C4-2B (cell line): Measurements from ENCODE around the gene PPP2R2B.

ENCODE experiments used
- H3K27ac ChIP-seq: fragments of 450-650 bp; 2 replicates; pipeline ENCODE4 v1.5.1; 2017
- ZFX ChIP-seq: fragments of 450-650 bp; IDR thresholded peaks from 2 replicates; pipeline ENCODE4 v1.6.1; 2017
- TF ChIP-seq, protein P1 (sequence below): fragments of 450-650 bp; conservative IDR thresholded peaks from 2 replicates; pipeline ENCODE4 v1.5.1; 2017; ENCODE audit warnings: mild to moderate bottlenecking

PPP2R2B gene

DNA sequence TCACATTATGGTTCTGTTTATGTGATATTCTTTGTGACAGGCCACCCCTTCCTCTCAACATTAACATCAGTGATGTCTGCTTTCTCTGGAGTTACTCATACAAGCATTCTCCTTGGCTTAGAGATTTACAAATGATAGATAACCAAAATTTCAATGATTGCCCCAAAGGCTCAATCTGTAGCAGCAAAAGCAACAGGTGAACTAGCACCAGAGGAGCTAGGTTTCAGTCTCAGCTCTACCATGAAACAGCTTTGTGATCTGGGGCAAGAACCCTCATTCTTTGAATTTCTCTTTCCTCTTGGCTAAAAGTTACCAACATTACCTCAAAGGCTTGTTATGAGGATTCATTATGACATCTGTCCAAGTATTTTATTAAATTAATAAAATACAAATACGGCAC is 120.5 kb downstream of the PPP2R2B start:
- no peak for TF ChIP-seq ZFX
- TF ChIP-seq, protein P1, sequence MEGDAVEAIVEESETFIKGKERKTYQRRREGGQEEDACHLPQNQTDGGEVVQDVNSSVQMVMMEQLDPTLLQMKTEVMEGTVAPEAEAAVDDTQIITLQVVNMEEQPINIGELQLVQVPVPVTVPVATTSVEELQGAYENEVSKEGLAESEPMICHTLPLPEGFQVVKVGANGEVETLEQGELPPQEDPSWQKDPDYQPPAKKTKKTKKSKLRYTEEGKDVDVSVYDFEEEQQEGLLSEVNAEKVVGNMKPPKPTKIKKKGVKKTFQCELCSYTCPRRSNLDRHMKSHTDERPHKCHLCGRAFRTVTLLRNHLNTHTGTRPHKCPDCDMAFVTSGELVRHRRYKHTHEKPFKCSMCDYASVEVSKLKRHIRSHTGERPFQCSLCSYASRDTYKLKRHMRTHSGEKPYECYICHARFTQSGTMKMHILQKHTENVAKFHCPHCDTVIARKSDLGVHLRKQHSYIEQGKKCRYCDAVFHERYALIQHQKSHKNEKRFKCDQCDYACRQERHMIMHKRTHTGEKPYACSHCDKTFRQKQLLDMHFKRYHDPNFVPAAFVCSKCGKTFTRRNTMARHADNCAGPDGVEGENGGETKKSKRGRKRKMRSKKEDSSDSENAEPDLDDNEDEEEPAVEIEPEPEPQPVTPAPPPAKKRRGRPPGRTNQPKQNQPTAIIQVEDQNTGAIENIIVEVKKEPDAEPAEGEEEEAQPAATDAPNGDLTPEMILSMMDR, result no peak
- no peak overlapping the region for H3K27ac ChIP-seq

DNA sequence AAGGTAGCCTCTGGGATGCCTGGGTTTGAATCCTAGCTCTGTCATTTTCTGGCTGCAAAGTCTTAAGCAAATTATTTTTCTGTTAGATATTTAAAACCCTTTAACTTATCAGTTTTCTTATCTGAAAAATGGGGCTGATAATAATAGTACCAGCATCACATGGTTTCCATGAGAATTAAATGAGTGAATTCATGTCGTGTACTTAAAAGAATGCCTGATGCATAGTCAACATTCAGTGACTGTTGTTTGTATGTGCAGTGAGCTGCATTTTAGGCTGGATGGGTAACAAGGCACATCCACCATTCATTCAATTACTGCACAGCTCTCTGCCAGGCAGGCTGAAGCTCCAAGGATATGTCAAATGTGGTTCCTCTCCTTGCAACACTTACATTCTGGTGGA is 122.0 kb downstream of the PPP2R2B start:
- no peak for TF ChIP-seq ZFX
- TF ChIP-seq, protein P1, result no peak
- no peak overlapping the region for H3K27ac ChIP-seq

DNA sequence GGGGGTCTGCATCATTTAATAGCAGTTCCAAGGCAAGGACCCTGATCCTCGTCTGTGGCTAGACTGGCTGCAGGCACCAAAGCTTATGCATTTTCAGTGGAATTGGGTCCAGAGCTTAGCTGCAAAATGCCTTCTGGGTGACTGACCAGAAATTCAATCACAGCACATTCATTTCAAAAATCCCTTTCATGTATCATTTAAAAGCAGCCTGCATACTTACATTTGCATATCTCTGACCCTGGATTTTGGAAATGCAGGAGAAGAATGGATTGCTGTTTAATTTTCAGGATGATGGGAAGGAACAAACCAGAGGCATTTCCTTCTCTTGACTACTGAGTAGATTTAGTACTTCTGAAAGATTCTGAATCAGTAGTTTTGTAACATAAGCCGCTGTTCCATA is 122.8 kb downstream of the PPP2R2B start:
- no peak overlapping the region for H3K27ac ChIP-seq
- TF ChIP-seq, protein P1, result no peak
- no peak for TF ChIP-seq ZFX

DNA sequence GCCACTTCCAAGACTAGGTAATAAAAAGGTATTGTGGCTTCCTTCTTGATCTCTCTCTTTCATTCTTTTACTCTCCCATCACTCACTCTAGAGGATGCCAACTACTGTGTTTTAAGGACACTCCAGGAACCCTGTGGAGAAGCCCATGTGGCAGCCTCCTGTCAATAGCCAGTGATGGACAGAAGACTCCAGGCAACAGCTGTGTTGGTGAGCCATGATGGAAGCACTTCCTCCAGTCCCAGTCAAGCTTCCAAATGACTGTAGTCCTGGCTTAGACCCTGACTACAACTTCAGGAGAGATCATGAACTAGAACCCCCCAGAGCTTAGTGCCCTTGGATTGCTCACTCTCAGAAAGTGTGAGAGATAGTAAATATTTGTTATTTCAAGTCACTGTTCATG is 123.9 kb downstream of the PPP2R2B start:
- no peak overlapping the region for H3K27ac ChIP-seq
- TF ChIP-seq, protein P1, result no peak
- no peak for TF ChIP-seq ZFX

DNA sequence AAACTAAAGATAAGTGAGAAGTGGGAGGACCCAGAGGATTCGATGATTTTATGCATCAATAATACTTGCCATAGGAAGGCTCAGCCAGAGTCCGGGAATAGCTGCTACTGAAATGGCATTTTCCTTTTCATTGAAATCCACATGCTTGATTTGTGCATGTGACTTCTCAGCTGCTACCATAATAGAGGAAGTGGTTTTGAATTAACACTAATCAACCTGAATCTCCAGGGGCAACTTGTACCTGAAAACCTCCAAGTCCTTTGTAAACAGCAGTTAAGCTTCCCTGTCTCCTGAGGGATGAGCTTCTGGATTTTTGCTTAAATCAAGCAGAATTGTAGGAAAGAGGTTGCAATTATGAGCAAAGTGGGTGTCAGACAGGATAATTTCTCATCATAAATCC is 124.9 kb downstream of the PPP2R2B start:
- TF ChIP-seq, protein P1, result no peak
- no peak for TF ChIP-seq ZFX

DNA sequence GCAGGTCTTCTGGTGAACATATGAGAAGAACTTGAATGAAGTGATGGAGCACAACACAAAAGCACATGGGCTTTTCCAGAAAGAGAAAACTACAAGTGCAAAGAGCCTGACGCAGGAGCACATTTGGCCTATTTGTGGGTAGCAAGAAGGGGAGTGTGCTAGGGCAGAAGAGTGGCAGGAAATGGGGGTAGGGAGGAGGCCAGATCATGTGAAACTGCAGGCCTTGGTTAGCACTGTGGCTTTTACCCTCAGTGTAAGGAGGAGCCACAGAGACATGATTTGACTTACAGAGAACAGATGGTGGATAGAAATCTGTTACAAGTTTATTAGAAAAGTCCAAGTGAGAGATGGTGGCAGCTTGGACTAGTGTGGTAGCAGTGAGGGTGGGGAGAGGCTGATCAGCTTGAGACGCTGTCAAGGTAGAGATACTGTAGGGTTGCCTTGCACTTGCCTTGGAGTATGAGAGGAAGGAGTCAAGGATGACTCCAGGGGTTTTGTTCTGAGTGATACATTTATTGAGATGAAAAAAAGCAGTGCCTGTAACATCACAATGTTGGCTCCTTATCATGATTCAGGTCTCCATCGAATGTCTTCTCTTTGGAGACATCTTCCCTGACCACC is 126.7 kb downstream of the PPP2R2B start:
- no peak overlapping the region for H3K27ac ChIP-seq
- TF ChIP-seq, protein P1, result no peak
- TF ChIP-seq ZFX, result no peak

More for the DNA sequence above, 124.9 kb downstream of the PPP2R2B start:
- H3K27ac ChIP-seq, result no peak overlapping the region

DNA sequence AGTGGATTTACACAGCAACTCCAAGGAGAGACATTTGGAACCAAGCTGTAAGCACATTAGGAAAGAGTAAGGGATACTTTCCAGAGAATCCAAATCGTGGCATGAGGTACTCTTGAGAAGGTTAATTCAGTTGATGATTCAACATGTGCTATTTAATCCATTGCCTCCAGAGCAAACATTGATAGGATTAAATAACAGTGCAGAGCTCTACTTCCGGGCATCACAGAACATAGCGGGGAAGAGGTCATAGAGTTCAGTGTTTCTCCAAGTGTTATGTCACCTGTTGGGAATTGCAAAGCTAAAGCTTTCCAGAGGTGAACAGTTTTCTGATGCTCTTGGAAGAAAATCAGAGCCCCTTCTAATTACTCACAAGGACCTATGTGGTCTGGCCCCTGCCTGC is 127.5 kb downstream of the PPP2R2B start:
- TF ChIP-seq, protein P1, result no peak
- TF ChIP-seq ZFX, result no peak
- no peak overlapping the region for H3K27ac ChIP-seq
